IPS DF 4.7 (cell line): Measurements from ENCODE around the gene NET1.

ENCODE experiments used
- DNase-seq: peaks from one replicate; pipeline ENCODE4 v3.0.0-alpha.2; 2013; ENCODE audit warnings: low spot score; ENCODE audit errors: extremely low read depth

The NET1 gene

GRCh38 chr10:5498791-5499492 is 86.6 kb downstream of the NET1 start:
- no peak for DNase-seq

DNA sequence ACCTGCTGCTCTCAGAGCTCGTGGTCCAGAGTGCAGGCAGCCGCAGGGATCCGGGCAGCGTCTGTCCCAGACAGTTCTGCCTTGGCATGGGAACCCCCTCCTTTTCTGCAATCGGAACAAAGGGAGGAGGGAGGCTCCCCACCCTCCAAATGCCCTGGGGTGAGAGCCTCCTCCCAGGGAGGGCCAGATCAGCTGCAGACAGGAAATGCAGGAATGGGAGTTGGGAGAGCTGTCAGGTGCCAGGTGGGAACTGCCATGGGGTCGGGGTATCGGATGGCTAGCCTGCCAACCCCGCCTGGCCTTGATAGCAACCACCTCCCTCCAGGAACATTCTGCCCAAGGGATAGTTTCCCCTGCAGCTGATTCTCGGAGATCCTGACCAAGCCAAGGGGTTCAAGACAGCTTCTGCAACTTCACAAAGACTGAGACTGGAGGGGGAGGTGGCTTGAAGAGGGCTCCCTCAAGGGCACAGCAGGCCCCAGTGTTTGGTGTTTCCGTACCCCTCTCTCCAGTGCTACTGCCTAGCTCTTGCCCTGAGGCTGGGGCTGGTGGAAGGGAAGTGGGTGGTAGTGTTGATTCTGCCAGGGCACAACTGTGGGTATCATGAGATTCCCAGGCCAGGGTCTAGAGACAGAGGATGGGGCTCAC is 87.3 kb downstream of the NET1 start, which contains the start of gene CALML5:
CALML5 (minus strand) TSS at position 78 of the 648 bp plus-strand sequence. CDS start 132 bp downstream, outside the sequence.
- no peak for DNase-seq

DNA sequence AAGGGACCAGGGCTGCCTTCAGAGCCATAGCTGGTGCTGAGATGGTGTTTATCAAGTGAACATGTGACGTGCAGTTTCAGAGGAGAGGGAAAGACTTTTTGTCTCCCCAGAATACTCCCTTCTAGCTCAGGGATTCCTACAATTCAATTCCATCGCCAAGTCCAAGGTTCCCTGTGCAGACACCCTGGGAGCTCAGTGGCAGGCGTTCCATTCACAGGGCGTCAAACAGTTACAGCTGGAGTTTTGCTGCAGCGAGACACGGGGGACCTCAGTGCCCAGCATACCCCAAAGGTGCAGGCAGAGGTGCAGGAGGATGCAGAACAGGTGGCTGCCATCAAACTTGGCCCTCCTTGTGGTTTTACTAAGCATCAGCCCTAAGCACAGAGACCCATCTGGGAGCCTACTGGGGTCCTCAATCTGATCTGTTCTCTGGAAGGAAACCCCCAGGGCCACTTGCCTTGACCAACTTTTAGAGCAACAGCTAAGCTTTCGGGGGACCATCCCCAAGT is 87.9 kb downstream of the NET1 start:
- DNase-seq = no peak

GRCh38 chr10:5500910-5501309 is 88.6 kb downstream of the NET1 start:
- no peak for DNase-seq

GRCh38 chr10:5502061-5502521 is 89.7 kb downstream of the NET1 start:
- DNase-seq = no peak

DNA sequence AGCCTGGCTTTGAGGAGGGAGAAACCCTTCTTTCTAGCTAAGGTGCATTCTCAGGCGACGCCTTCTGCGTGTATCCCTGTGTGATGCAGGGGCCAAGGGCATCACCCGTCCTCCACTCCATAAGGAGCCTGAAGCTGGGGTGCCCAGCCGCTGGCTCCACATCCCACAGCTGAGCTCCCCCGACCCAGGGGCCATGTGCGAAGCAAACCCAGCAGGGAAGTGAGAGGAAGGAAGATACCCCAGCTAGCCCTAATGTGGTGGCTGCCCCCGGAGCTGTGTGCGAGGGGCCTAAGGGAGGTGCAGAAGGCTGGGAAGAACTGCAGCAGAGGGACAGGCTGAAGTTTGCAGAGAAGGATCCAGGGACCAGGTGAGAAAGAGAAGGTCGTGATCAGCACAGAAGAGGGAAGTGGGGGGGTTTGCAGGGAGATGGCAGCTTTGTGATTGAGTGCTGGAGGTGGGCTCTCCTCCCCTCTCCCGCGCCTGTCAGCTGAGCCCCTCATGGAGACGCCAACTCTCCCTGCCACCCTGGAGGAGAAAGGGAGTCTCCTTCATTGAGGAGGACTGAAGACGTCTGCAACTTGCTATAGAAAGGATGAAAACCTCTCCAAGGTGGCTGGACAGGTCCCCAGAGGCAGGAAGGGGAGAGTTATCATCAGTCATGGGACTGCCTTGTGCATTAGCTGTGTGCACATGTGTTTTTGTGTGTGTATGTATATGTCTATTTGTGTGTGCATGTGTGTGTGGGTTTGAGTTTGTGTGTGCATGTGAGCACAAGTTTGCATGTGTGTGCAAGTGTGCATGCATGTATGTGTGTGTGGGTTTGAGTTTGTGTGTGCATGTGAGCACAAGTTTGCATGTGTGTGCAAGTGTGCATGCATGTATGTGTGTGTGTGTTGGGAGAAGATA is 90.5 kb downstream of the NET1 start:
- no peak for DNase-seq

- no peak for DNase-seq
Measured at GRCh38 chr10:5503477-5503835, 91.1 kb downstream of the NET1 start.

GRCh38 chr10:5504146-5505072 is 92.1 kb downstream of the NET1 start:
- no peak for DNase-seq

- no peak for DNase-seq
Measured at GRCh38 chr10:5506246-5506645, 93.9 kb downstream of the NET1 start.

DNA sequence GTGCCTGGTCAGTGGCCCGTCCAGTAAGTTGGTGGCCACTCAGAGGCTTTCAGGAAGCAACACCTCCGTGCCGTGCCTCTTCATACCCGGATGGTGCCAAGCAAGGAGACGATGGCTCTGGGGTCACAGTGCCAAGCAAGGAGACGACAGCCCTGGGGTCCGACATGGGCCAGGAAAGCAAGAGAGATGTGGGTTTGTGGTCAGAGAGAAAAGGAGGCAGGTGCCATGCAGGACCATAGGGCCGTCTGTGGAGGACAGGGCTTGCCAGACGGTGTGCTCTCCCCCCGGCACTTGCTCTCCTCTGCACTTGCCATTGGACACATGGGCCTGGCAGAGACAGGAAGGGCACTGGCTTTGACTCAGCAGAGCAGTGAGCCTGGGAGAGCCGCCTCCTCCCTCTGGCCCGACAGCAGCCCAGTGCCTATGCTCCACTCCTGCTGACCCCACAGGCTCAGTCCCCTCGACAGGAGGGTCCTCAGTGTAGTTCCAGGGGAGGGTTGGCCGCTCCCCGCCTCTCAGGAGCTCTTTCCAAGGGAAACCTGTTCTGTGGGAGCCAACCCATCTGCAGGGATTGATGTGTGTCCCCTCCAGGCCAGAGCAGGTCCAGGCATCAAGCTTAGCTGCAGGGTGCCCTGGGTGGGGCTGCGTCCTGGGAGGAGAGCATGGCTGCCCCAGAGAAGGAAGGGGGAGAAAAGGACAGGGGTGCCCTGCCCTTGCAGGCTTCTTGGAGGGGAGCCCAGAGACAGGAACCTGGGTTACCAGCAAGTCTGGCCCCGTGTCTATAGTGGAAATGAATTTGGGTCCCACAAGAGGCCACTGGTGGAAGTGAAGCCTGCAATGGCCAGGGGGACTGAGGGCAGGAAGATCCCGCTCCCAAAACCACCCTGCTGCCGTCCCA is 94.6 kb downstream of the NET1 start:
- no peak for DNase-seq

- no peak for DNase-seq
Measured at GRCh38 chr10:5507649-5508131, 95.3 kb downstream of the NET1 start.

- DNase-seq = no peak
Measured at GRCh38 chr10:5508161-5508604, 95.8 kb downstream of the NET1 start.
